MM.1S (cell line): Measurements from ENCODE around the gene BAK1.

ENCODE experiments used
- DNase-seq: peaks from one replicate; pipeline ENCODE4 v3.0.0-alpha.2; 2015
- H2AFZ ChIP-seq: fragments of 300-600 bp; sonication (generic); 2 replicates; pipeline ENCODE4 v1.6.0; 2016; ENCODE audit warnings: antibody characterized with exemption, low read length
- H3F3A ChIP-seq: fragments of 300-600 bp; sonication (generic); 2 replicates; pipeline ENCODE4 v1.6.1; 2016; ENCODE audit warnings: mild to moderate bottlenecking, antibody characterized with exemption, low read length, moderate library complexity, mixed read lengths; ENCODE audit not compliant: insufficient read depth
- H3K27ac ChIP-seq: fragments of 300-600 bp; sonication (generic); 2 replicates; pipeline ENCODE4 v1.5.1; 2016; ENCODE audit warnings: mild to moderate bottlenecking, low read length
- H3K27me3 ChIP-seq: fragments of 300-600 bp; sonication (generic); replicated peaks from 2 replicates; pipeline ENCODE4 v1.6.0; 2016; ENCODE audit warnings: low read length; ENCODE audit not compliant: insufficient read depth
- H3K36me3 ChIP-seq: fragments of 300-600 bp; sonication (generic); replicated peaks from 2 replicates; pipeline ENCODE4 v1.6.1; 2016; ENCODE audit warnings: mild to moderate bottlenecking, low read length, mixed read lengths; ENCODE audit not compliant: insufficient read depth
- H3K4me1 ChIP-seq: fragments of 300-600 bp; sonication (generic); 2 replicates; pipeline ENCODE4 v1.6.1; 2016; ENCODE audit warnings: low read length, mixed read lengths
- H3K4me2 ChIP-seq: fragments of 300-600 bp; sonication (generic); 2 replicates; pipeline ENCODE4 v1.6.0; 2016; ENCODE audit warnings: low read depth, low read length
- H3K4me3 ChIP-seq: fragments of 300-600 bp; sonication (generic); 2 replicates; pipeline ENCODE4 v1.5.1; 2016; ENCODE audit warnings: low read length, mixed read lengths
- H3K79me2 ChIP-seq: fragments of 300-600 bp; sonication (generic); 2 replicates; pipeline ENCODE4 v1.6.1; 2016; ENCODE audit warnings: mixed run types, low read length, mixed read lengths
- H3K9ac ChIP-seq: fragments of 300-600 bp; sonication (generic); 2 replicates; pipeline ENCODE4 v1.6.1; 2016; ENCODE audit warnings: low read length, mixed read lengths
- H3K9me2 ChIP-seq: fragments of 300-600 bp; sonication (generic); replicated peaks from 2 replicates; pipeline ENCODE4 v1.6.1; 2016; ENCODE audit warnings: mild to moderate bottlenecking, low read length, mixed read lengths; ENCODE audit not compliant: insufficient read depth
- H3K9me3 ChIP-seq: fragments of 300-600 bp; sonication (generic); replicated peaks from 2 replicates; pipeline ENCODE4 v1.6.1; 2016; ENCODE audit warnings: mild to moderate bottlenecking, low read length, mixed read lengths; ENCODE audit not compliant: insufficient read depth
- H4K20me1 ChIP-seq: fragments of 300-600 bp; sonication (generic); 2 replicates; pipeline ENCODE4 v1.6.1; 2016; ENCODE audit warnings: mild to moderate bottlenecking, low read length, moderate library complexity, mixed read lengths; ENCODE audit not compliant: insufficient read depth
- EZH2 ChIP-seq: fragments of 300-600 bp; sonication (generic); optimal IDR thresholded peaks from 2 replicates; pipeline ENCODE3; 2017; ENCODE audit warnings: low read depth, mild to moderate bottlenecking, antibody characterized with exemption, low read length, mixed read lengths
- EZH2phosphoT487 ChIP-seq: fragments of 300-600 bp; sonication (generic); IDR thresholded peaks from 2 replicates; pipeline ENCODE4 v1.6.1; 2018; ENCODE audit warnings: antibody characterized with exemption, low read length
- TF ChIP-seq, protein P1 (sequence below): fragments of 300-600 bp; sonication (generic); IDR thresholded peaks from 2 replicates; pipeline ENCODE4 v1.5.1; 2016; ENCODE audit warnings: antibody characterized with exemption, low read length, mixed read lengths

Gene BAK1

DNA sequence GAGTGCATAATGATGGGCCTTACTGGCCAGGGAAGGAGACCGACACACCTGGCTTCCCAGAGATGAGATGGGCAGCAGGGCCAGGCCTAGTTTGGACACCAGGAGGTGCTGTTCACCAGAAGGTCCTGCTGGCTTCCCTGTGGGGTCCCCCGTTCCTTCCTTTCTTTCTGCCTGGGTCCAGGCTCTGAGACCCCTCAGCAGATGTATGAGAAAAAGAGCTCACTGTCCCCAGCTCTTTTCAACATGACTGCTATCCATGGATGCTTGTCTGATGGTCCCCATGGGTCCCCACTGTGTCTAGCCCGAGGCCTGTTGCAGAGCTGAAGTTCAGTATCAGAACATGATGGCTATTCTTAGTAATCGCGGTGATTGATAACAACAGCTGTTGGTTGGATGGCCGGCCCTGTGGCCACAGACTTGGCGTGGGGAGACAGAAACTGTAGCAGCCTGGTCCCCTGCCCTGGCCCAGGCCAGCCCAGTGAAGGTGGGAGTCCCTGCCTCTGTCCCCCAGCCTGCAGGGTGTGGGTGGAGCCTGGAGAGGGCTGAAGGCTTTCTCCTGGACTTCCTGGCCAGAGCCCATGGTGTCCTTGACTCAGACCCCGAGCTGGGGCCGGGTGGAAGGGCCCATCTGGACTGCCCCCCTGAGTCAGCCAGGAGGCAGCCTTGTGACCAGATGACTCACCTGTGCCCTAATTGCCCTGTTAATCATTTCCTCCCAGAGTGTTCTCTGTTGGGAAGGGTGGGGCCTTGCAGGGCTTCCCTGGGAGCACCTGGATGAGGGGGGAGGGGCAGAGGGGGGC, 9.9 kb upstream of the BAK1 start:
- Histone ChIP-seq H3K4me3 (no peak overlapping the region; the same call in 1 of the 2 replicates), H3K9ac (peak overlapping the region; percentile 26), H3K27ac (peak overlapping the region; percentile 22; the same call in 1 of the 2 replicates)

DNA sequence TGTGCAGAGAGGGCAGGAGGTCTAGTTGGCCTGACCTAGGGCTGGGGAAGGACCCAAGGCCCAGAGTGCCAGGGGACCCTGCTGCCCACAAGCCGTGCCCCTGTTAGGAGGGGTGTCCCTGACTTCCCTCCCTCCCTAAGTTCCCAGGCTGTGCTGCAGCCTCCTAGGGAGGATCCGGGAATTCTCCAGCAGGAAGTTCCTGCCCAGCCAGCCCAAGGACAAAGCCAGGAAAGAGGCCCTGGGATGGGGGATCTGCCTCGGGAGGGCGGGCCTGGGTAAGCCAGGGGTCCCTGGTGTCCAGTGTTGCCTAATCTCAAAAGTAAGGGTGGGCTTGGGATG, 9.3 kb upstream of the BAK1 start:
- no peak for DNase-seq
- TF ChIP-seq EZH2 (no peak), EZH2phosphoT487 (no peak)
- TF ChIP-seq, protein P1, sequence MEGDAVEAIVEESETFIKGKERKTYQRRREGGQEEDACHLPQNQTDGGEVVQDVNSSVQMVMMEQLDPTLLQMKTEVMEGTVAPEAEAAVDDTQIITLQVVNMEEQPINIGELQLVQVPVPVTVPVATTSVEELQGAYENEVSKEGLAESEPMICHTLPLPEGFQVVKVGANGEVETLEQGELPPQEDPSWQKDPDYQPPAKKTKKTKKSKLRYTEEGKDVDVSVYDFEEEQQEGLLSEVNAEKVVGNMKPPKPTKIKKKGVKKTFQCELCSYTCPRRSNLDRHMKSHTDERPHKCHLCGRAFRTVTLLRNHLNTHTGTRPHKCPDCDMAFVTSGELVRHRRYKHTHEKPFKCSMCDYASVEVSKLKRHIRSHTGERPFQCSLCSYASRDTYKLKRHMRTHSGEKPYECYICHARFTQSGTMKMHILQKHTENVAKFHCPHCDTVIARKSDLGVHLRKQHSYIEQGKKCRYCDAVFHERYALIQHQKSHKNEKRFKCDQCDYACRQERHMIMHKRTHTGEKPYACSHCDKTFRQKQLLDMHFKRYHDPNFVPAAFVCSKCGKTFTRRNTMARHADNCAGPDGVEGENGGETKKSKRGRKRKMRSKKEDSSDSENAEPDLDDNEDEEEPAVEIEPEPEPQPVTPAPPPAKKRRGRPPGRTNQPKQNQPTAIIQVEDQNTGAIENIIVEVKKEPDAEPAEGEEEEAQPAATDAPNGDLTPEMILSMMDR = no peak
- Histone ChIP-seq H4K20me1 (no peaks in the 10 kb centered on the region), H2AFZ (no peak overlapping the region), H3K27ac (no peak overlapping the region), H3F3A (no peaks in the 10 kb centered on the region), H3K27me3 (no peaks in the 10 kb centered on the region), H3K9ac (no peak overlapping the region), H3K4me3 (no peak overlapping the region), H3K4me1 (peaks cover 19% of the 10 kb centered on the region), H3K79me2 (no peaks in the 10 kb centered on the region), H3K9me3 (no peaks in the 10 kb centered on the region), H3K36me3 (no peaks in the 10 kb centered on the region), H3K4me2 (no peak overlapping the region), H3K9me2 (no peaks in the 10 kb centered on the region)

More for the DNA sequence above, 9.9 kb upstream of the BAK1 start:
- TF ChIP-seq, protein P1 = peak; percentile 87
- TF ChIP-seq EZH2phosphoT487 = no peak
- no peak for TF ChIP-seq EZH2
- Histone ChIP-seq H3F3A (no peaks in the 10 kb centered on the region), H4K20me1 (no peaks in the 10 kb centered on the region), H3K79me2 (no peaks in the 10 kb centered on the region), H2AFZ (peak overlapping the region; percentile 66), H3K4me1 (peaks cover 19% of the 10 kb centered on the region), H3K36me3 (no peaks in the 10 kb centered on the region), H3K27me3 (no peaks in the 10 kb centered on the region), H3K4me2 (peak overlapping the region; percentile 51), H3K9me2 (no peaks in the 10 kb centered on the region), H3K9me3 (no peaks in the 10 kb centered on the region)
- peak; percentile 29 for DNase-seq

DNA sequence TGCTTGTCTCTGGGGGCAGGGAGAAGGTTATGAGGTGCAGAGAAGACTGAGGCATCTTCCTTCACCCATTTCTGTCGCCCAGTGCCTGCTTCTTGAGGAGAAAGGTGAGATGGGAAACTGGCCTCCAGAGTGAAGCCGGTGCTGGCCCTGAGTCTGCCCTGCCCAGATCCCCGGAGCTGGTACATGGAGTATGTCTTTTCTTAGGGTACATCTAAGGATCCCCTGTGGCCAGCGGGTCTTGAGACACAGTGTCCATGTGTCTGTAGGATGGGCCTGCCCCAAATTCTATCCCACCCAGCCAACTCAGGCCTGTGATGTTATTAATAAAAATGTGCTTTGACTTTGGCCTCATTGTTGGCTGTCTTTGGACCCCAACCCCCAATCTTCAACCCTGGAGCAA, 8.8 kb upstream of the BAK1 start:
- Histone ChIP-seq H3K79me2 (no peaks in the 10 kb centered on the region), H3K4me3 (no peak overlapping the region), H3K27ac (no peak overlapping the region), H3F3A (no peaks in the 10 kb centered on the region), H3K36me3 (no peaks in the 10 kb centered on the region), H3K4me2 (no peak overlapping the region), H2AFZ (no peak overlapping the region), H3K27me3 (no peaks in the 10 kb centered on the region), H3K9me3 (no peaks in the 10 kb centered on the region), H3K9me2 (no peaks in the 10 kb centered on the region), H4K20me1 (no peaks in the 10 kb centered on the region), H3K4me1 (peaks cover 19% of the 10 kb centered on the region), H3K9ac (no peak overlapping the region)
- no peak for DNase-seq
- no peak for TF ChIP-seq EZH2phosphoT487
- no peak for TF ChIP-seq EZH2
- TF ChIP-seq, protein P1 = no peak
